ENCODE results near the gene GLRA3.
"Not testable (repeated sequence)": the region's sequence is repeated elsewhere in the genome, so short reads cannot be mapped to it uniquely, and the experiment has no call there.

GLRA3 gene

DNA sequence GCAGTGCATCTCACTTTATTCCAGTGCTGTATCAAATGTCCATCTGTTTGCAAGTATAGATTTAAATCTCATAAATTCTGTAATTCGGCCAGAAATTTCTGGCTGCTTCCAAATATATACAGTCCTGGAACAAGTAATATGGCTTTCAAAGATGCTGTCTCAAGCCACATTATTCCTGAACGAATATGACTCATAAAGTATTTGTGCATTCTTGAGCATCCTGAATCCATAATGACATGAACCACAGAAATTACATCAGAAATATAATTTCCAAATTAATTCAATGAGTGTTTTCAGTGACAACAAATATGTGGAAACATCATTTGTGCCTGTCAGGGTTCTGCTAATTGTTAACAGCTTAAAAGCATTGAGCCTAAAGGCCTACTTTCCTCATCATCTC is 165.8 kb downstream of the GLRA3 start:
- DNase-seq (ENCODE audit: low read depth in 3 of 3) = no peak

DNA sequence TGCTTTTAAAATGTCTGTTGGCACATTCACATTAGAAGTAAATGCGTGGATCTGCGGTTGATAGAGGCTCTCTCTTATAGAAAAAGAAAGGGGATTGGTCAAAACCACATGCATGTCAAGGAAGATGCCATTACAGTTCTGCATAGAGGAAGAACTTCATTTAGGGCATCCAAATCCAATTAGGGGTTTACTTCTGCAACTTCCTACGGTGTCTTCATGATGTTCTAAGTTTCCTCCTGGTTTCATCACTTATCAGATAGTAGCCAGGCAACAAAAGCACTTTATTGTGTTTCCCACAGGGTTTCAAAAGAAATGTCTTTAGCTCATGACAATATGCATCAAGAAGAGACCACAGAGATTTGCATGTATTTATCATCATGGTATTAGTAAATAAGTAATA is 170.8 kb downstream of the GLRA3 start:
- no peak for DNase-seq (ENCODE audit: low read depth in 3 of 3)

GRCh38 chr4:174657472-174657871 is 171.6 kb downstream of the GLRA3 start:
- no peak for DNase-seq (ENCODE audit: low read depth in 3 of 3)

DNA sequence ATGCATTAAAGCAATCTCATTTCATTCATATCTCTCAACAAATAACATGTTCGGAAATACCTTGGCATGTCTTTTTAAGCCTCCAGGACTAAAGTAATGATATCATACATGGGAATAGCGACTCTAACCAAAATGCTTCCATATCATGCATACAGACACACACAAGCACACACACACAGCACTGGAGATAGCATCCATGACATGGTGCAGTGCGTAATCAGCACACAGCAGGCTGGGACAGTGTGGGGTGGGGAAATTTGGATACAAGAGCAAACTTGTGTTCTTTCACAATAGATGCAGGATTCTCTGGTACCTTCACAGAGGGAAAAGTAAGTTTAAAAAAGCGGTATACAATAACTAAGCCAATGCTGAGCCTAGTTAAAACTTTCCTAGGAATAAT is 174.4 kb downstream of the GLRA3 start:
- no peak for DNase-seq (ENCODE audit: low read depth in 3 of 3)

DNA sequence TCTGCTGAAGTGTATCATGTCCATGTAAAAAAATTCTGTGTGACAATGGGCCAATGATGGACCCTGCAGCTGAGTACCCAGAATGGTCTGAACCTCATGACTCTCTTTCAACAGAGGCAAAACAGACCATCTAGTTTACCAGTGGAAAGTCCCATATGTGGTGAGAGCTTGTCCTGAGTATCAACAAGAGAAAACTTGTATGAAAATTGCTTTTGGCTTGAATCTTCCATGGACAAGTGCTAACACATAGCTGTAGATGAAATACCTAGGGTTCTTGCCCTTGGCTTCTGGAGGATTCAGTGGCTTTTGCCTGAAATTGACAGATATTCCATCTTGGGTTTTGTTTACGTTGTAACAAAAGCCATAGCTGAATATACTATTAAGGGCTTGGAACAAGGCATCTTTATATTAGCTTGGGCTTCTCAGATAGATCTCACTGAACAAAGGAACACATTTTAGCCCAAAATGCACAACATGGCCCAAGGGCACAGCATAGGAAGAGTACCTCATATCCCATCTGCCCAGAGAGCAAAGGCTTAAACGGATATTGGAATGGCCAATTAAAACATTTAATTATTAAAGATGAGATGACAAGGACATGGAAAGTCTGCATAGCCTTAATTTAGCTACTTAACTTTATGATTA is 178.2 kb downstream of the GLRA3 start:
- no peak for DNase-seq (ENCODE audit: low read depth in 3 of 3)

- no peak for DNase-seq (ENCODE audit: low read depth in 3 of 3)
These were observed 180.2 kb downstream of the GLRA3 start for GRCh38 chr4:174648812-174649211.

DNA sequence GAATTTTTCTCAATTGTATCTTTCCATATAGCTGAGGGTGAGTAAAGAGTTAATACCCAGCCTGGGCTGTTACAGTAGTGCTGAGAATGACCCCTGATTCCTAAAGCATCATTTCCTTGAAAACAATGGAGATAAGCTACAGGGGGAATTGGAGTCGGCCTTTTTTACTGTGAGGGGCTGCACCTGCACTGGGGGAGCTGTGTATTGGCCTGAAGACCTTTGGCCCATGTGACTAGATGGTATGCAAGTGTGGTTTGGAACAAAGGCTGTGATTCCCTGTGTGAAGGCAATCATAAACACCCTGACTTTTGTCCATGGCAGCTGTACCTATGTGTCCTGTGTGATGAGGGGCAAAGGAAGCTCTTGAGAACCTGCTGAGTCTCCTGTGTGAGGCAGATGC is 182.7 kb downstream of the GLRA3 start:
- no peak for DNase-seq (ENCODE audit: low read depth in 3 of 3)

- no peak for DNase-seq (ENCODE audit: low read depth in 3 of 3)
These were observed 188.9 kb downstream of the GLRA3 start for GRCh38 chr4:174640146-174640545.

- no peak for DNase-seq (ENCODE audit: low read depth in 3 of 3)
These were observed 193.3 kb downstream of the GLRA3 start for GRCh38 chr4:174635732-174636131.

DNA sequence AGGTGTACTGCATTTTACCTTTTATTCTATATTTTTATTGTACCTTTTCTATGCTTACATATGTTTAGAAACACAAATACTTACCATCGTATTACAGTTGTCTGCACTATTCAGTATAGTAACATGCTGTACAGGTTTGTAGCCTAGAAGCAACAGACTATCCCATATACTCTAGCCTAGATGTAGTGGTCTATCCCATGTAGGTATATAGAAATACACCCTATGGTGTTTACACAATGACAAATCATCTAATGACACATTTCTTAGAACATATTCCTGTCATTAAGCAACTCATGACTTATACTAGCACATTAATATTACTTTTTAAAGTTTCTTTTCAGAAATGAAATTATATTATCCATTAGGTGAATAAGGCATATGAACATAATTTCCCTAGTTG is 195.6 kb downstream of the GLRA3 start:
- no peak for DNase-seq (ENCODE audit: low read depth in 3 of 3)

DNA sequence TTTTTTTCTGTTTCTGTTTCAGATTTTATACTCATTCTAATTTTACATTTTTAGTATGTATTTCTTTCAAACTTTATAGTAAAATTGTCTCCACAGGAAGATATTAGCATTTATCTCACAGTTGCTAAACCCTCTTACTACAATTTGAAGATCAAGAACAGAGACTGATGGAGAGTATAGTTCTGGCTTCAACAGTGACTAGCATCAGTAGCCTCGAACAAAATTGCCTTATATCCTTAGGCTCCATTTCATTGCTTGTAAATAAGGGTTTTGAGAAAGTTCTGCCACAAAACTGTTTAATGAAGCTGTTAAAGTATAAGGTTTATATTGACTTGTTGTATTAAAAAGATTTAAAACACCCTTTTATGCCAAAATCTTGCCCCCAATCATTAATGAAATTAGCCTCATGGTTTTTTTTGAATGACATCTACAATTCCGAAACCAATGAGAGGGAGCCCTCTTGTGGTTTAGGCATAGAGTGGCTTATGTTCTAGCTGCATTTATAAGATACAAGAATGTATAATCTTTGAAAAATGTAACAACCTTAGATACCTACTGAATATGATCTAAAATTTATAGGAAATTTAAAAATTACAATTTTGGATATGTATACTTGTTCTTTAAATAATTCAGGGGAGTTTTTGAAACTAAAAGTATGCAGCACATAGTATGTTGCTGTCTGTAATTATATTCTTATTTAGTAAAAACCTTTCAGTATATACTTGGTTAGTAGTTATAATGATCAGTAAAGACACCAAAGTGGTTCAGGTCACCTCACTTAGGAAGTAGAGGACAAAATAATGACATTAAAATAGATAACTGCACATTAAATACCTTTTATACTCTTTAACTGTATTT is 196.9 kb downstream of the GLRA3 start:
- no peak for DNase-seq (ENCODE audit: low read depth in 3 of 3)

DNA sequence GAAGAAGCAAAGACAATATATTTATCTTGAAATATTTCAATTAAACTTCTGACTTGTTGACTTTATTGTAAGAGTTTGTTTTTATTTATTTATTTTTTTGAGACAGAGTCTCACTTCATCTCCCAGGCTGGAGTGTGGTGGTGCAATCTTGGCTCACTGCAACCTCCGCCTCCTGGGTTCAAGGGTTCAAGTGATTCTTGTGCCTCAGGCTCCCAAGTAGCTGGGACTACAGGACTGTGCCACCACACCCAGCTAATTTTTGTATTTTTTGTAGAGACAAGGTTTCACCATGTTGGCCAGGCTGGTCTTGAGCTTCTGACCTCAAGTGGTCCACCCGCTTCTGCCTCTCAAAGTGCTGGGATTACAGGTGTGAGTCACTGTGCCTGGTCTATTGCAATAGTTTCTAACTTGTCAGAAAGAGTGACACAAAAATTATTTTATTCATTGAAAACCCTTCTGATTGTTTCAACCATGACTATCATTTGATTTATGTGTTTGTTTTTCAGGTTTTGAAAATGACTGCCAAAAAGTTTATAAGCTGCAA is 199.1 kb downstream of the GLRA3 start:
- not testable (repeated sequence) for DNase-seq (ENCODE audit: low read depth in 3 of 3)

DNA sequence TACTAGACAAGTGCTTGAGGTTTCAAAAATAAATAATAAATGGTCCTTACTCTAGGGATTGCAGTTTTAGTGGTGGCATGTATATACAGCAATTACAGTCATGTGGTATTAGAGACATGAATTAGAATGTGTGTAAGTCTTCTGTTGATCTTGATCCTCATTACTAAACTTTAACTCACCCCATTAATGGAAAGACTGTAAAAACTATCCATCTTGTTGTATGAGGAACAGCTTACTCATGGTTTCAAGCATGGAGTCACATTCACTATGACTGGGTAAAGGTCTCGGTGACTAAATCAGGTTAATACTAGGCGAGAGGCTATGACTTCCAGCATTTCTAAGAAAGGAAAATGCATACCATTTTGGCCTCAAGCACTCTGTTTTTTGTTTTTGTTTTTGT is 199.8 kb downstream of the GLRA3 start:
- DNase-seq (ENCODE audit: low read depth in 3 of 3) = no peak

- DNase-seq (ENCODE audit: low read depth in 3 of 3) = no peak
These were observed 200.9 kb downstream of the GLRA3 start for GRCh38 chr4:174628191-174628590.

- no peak for DNase-seq (ENCODE audit: low read depth in 3 of 3)
These were observed 201.6 kb downstream of the GLRA3 start for GRCh38 chr4:174627473-174627872.

- no peak for DNase-seq (ENCODE audit: low read depth in 3 of 3)
These were observed 202.6 kb downstream of the GLRA3 start for GRCh38 chr4:174626342-174627008.

DNA sequence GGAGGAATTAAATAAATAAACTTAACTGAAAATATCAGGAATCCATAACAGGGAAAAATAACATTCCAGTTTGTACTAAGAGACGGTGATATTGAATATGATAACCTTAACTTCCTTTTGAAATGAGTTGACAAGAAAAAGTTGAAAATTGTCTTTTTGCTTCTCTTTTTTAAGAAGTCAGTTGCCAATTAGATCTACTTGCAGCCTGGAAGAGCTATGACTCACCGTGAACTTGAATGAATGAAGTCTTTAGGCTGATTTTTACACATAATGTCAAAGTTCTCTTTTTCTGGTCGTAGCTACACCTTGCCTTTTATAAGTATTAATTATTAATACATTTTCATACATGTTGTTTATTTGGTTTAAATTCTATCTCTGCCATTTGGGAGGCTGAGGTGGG is 212.4 kb downstream of the GLRA3 start:
- DNase-seq (ENCODE audit: low read depth in 3 of 3) = no peak

- no peak for DNase-seq (ENCODE audit: low read depth in 3 of 3)
These were observed 215.1 kb downstream of the GLRA3 start for GRCh38 chr4:174613979-174614378.

- no peak for DNase-seq (ENCODE audit: low read depth in 3 of 3)
These were observed 217.3 kb downstream of the GLRA3 start for GRCh38 chr4:174611792-174612191.

- DNase-seq (ENCODE audit: low read depth in 3 of 3) = no peak
These were observed 221.3 kb downstream of the GLRA3 start for GRCh38 chr4:174607792-174608191.

DNA sequence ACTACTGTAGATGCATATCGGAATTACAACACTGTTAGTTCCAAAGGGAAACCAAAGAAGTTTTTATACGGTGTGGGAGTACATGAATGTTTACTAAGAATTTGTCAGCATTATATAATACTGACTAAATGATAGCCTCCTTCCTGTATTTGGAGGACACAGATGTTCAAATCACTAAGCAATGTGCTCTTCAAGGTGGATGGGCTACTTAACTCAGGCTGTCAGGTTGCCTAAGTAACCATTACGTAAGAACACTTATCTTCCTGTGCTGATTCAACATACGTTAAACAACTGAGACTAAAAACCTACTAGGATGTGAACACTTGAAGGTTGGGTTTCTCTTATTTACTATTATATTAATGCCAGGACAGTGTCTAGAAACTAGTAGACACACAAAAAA is 224.8 kb downstream of the GLRA3 start:
- DNase-seq (ENCODE audit: low read depth in 3 of 3) = no peak

- no peak for DNase-seq (ENCODE audit: low read depth in 3 of 3)
These were observed 228.7 kb downstream of the GLRA3 start for GRCh38 chr4:174600391-174600790.

GRCh38 chr4:174598800-174599199 is 230.2 kb downstream of the GLRA3 start:
- no peak for DNase-seq (ENCODE audit: low read depth in 3 of 3)

All from stimulated activated CD4-positive, alpha-beta T cell treated with anti-CD3 and anti-CD28 coated beads, TNF-alpha, amount 100 ng/mL, for 4 hours (primary cell).